NCI-H1930 (cell line): ENCODE data around the gene MALAT1.

Source experiments
- DNase-seq, 2 experiments: peaks; one replicate each; lab custom pipeline; 2025; lab: John Stamatoyannopoulos, UW

Gene MALAT1

DNA sequence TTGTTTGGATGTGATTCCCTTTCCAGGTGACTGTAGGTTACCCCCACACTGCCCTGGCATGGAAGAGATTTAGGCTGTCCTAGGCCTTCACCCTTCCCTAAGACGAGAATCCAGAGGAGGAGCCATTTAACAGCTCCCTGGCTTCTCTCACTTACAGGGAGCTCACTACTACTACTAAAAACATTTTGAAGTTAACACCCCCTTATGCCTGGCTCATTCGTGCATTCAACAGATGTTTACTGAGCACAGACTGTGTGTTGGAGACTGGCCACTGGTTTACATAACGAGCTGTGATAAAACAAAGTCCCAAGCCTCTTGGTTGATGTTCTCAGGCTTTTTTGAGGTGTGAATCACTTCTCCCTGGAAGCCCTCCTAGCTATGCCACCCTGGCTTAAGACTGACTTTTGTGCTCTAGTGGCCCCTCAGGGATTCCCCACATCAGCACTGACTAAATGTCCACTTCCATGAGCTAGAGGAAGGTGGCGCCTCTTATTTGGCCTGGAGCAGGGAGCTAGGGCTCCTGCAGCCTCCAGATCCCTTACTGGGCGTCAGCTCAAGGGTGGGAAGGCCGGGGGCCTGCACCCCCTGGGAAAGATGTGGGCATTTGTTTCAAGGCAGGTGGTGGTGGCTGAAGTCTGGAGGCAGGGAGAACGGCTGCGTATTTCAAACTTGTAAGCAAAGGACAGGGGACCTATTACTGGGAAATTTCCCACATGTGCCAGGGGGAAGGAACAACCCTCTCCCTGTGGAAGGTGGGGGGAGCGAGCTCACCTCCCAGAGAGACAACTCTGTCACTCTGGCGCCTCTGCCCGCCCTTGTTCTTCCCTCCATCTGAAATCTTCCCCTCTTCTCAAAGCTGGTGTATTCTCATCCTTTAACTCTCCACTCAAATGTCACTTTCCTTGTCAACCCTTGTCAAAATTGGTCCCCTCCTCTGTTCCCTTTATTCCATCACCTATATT lies 19.4 kb upstream of the MALAT1 start:
- no peak for DNase-seq

DNA sequence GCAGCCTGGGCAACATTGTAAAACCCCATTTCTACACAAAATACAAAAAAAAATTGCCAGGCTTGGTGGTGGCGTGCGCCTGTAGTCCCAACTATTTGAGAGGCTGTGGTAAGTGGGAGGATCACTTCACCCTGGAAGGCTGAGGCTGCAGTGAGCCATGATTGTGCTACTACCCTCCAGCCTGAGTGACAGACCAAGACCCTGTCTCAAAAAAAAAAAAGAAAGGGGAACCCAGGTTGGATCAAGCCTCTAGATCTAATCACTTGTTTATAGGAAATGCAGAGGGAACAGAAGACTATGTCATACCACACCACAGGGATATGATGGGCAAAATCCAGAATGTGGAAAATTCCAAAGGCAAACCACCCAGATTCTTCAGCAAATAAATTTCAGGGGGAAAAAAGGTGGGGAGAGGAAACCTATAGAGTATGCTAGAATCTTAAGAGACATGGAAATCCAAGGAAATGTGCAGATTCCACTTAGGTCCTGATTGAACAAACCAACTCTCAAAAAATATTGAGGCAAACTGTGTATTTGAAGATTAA lies 16.5 kb upstream of the MALAT1 start:
- DNase-seq: no peak

- no peak for DNase-seq
Observed at GRCh38 chr11:65485920-65486219, 13.0 kb upstream of the MALAT1 start.

DNA sequence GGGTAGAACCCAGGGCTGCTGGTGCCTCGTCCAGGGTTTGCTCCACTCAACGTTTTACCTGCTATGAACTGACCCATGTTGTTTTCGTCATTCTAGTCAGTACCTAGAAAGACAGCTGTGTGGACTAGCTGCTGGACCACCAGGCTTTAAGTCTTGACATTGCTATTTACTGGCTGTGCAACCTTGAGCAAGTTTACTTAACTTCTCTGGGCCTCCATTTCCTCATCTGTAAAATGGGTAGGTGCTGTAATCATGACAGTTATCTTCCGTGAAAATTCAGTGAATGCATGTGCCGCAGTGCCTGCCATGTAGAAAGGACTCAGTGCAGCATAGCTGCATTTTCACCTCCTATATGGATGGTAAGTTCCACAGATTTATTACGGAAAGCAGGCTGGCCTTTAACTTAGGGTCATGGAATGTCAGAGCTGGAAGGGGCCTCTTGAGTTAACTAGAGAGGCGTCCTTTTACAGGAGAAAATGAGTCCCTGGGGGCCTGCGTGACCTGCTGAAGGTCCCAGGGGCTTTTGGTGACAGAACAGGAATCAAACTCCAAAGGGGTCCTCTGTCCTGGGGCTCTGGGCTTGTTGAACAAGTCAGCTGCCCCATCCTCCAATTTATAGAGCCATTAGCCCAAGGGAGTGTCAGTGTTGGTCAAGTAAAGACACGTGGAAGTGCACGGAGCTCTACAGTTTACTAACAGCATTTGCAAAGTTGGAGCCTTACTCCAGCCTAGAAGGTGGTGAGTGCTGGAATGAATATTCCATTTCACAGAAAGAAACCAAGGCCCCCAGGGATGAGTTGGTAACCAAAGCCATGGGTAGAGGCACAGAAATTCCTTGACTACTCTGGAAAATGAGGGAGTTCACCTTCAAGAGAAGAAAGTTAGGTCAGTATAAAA lies 12.0 kb upstream of the MALAT1 start:
- DNase-seq: no peak

GRCh38 chr11:65487467-65488272 lies 11.2 kb upstream of the MALAT1 start:
- peak; percentile 94 to 95 for DNase-seq

DNA sequence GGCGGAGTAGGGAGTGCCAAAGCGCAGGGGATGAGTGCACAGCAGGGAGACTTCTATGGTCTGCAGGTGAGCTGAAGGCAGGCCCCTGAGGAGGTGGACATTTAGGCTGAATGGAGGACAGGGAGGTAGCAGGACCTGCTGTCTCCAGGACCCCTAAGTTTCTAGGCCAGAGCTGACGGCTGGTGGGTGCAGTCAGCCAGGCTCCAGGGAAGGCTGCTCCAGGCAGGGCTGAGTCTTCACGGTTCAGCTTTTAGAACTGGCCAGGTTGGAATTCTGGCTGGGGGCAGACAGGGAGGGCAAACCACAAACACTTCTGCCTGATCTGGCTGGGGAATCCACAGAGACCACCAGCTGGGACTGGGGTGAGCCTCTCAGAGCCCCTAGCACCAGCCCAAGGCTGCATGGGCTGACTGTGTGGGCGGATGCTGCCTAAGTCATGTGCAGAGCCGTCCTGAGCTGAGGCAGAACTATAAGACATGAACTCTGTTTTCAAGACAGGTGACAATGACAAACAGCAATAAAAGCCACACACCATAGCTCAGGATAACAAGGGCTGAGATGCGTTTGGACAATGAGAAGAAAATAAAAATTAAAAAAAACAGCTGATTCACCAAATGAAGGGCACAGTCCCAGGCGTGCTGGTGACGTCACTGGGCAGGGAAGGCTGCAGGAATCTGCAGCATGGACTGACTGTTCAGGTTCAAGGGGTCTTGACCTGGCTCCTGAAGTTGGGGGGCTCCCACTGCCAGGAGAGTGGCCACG lies 10.4 kb upstream of the MALAT1 start:
- no peak for DNase-seq

DNA sequence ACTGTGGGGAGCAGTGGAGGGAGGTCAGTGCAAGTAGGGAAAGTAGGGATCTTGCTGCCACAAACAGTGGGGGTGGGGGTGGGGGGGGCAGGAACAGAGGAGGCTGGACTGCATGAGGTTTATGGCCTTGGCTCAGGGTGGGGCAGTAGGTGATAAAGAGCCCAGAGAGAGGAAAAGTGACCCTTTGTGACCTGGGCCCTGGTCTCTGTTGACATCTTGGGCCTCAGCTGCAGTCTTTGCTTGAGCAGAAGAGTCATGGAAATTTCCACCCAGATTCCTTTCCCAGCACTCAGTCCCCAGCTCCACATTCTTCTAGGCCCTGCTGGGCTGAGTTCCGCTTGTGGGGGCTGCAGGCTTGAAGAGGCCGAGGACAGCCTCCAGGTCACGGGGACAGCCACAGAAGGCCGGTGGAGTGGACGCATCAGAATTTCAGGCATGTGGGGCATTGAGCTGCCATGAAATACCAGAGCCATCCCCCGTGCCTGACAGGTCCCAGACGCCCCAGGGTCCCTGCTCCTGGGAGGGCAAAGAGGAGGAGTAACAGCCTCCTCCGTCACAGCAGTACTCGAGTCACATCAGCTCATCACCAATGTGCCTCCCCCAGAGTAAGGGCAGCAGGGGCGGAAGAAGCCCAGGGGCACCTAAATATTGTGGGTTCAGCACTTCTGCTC lies 9.7 kb upstream of the MALAT1 start:
- DNase-seq: no peak

GRCh38 chr11:65489706-65490320 lies 9.0 kb upstream of the MALAT1 start:
- no peak for DNase-seq

DNA sequence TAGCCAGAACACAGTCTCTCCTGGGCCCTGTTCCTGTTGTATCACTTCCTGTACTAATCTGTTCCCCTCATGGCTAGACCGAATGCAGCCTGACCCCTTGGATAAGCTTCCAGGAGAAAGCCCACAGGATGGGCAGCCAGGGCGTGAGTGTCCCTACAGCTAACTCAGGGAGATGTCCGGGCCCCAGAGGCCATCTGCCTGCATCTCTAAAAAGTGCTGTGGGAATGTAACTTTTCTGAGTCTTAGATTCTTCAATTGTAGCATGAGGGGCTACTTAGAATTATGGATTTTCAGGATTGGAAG lies 7.7 kb upstream of the MALAT1 start:
- no peak for DNase-seq

- DNase-seq: peak in 1 of 2 experiments; percentile 69
Observed at GRCh38 chr11:65491614-65492386, 7.0 kb upstream of the MALAT1 start.

- DNase-seq: no peak
Observed at GRCh38 chr11:65492387-65492636, 6.5 kb upstream of the MALAT1 start.

GRCh38 chr11:65492637-65493366 lies 6.0 kb upstream of the MALAT1 start:
- no peak for DNase-seq

DNA sequence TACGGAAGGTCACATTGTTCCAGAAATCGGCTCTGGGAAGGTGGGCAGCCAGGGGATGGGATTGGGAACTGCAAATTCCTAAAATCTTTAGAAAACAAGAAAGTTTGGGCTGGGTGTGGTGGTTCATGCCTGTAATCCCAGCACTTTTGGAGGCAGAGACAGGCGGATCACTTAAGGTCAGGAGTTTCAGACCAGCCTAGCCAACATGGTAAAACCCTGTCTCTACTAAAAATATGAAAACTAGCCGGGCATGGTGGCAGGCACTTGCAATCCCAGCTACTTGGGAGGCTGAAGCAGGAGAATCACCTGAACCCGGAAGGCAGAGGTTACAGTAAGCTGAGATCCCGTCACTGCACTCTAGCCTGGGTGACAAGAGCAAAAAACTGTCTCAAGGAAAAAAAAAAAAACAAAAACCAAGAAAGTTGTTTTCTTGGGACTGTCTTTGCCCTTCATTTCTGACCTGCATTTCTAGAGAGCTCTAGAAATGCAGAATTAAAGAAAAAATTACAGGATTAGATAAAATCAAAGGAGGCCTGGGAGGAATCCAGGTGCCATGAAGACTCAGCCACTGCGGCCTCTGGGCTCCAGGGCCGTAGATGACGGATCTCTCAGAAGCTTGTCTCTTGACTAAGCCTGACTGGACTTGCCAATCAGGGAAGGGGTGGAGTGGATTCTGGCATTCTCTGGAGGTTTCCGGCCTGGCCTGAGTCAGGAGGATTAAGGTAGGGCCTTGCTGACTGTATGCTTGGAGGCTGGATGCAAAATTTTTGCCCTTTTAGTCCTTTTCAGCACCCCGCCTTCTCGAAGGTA lies 5.3 kb upstream of the MALAT1 start:
- no peak for DNase-seq

GRCh38 chr11:65496304-65497140 lies 2.3 kb upstream of the MALAT1 start:
- DNase-seq: no peak

- peak; percentile 95 to 98 for DNase-seq
Observed at GRCh38 chr11:65497141-65498041, 1.5 kb upstream of the MALAT1 start.

DNA sequence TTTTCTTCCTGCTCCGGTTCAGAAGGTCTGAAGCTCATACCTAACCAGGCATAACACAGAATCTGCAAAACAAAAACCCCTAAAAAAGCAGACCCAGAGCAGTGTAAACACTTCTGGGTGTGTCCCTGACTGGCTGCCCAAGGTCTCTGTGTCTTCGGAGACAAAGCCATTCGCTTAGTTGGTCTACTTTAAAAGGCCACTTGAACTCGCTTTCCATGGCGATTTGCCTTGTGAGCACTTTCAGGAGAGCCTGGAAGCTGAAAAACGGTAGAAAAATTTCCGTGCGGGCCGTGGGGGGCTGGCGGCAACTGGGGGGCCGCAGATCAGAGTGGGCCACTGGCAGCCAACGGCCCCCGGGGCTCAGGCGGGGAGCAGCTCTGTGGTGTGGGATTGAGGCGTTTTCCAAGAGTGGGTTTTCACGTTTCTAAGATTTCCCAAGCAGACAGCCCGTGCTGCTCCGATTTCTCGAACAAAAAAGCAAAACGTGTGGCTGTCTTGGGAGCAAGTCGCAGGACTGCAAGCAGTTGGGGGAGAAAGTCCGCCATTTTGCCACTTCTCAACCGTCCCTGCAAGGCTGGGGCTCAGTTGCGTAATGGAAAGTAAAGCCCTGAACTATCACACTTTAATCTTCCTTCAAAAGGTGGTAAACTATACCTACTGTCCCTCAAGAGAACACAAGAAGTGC lies 661 bp upstream of the MALAT1 start:
- peak in 1 of 2 experiments; percentile 45 for DNase-seq
